IMR-90 (cell line): Measurements from ENCODE around the gene KIAA0319L. TPM values are rescaled to one million over a fixed set of nuclear protein-coding genes. Genes with fewer than 3 reads are reported as not detected.

Experiments used
- ATAC-seq: fragments of 200-7000 bp; cut with Tn5 transposase; 2 replicates; pipeline ENCODE4 v1.9.1; 2020; ENCODE audit warnings: low read depth, mild to moderate bottlenecking, moderate library complexity
- BruUV-seq: library from RNA; stranded (reverse); fragments of 400-500 nt; replicated peaks from 2 replicates; lab custom pipeline; 2021; lab: Mats Ljungman, UMichigan
- CTCF ChIA-PET: fragments of 300-600 bp; formaldehyde crosslinking; extraction: SDS; loops from one replicate; lab custom pipeline; 2021; ENCODE audit warnings: antibody characterized with exemption; lab: Yijun Ruan, JAX
- POLR2A ChIA-PET: fragments of 300-600 bp; sonication (Branson Sonifier 250); formaldehyde crosslinking; loops from one replicate; lab custom pipeline; 2022; ENCODE audit warnings: antibody characterized with exemption; ENCODE audit not compliant: unreplicated experiment; lab: Charles Lee
- DNase-seq: peaks from one replicate; pipeline ENCODE4 v3.0.0; 2013
- H2AFZ ChIP-seq: replicated peaks from 2 replicates; pipeline ENCODE3; 2013; ENCODE audit warnings: low read length, mild to moderate bottlenecking; ENCODE audit not compliant: poor library complexity
- H2AK5ac ChIP-seq: 2 replicates; pipeline ENCODE4 v1.6.1; 2013; ENCODE audit warnings: low read depth, low read length, inconsistent platforms
- H2AK9ac ChIP-seq: replicated peaks from 2 replicates; pipeline ENCODE3; 2013; ENCODE audit warnings: mild to moderate bottlenecking, low read depth, low read length, moderate library complexity; ENCODE audit not compliant: poor library complexity
- H2BK120ac ChIP-seq: 2 replicates; pipeline ENCODE4 v1.6.1; 2013; ENCODE audit warnings: low read depth, low read length, inconsistent platforms
- H2BK15ac ChIP-seq: 3 replicates; pipeline ENCODE4 v1.6.1; 2013; ENCODE audit warnings: low read depth, low read length, inconsistent platforms
- H2BK20ac ChIP-seq: 2 replicates; pipeline ENCODE4 v1.6.1; 2013; ENCODE audit warnings: low read depth, mild to moderate bottlenecking, inconsistent platforms, low read length, moderate library complexity
- H2BK5ac ChIP-seq: 2 replicates; pipeline ENCODE4 v1.6.1; 2013; ENCODE audit warnings: mild to moderate bottlenecking, low read depth, low read length, inconsistent platforms; ENCODE audit not compliant: poor library complexity, severe bottlenecking
- H3K14ac ChIP-seq: replicated peaks from 2 replicates; pipeline ENCODE4 v1.6.1; 2013; ENCODE audit warnings: low read depth, low read length, inconsistent platforms
- H3K18ac ChIP-seq: 2 replicates; pipeline ENCODE4 v1.6.1; 2013; ENCODE audit warnings: low read depth, low read length, control low read depth
- H3K23ac ChIP-seq: 2 replicates; pipeline ENCODE4 v1.6.1; 2013; ENCODE audit warnings: low read depth, low read length, inconsistent platforms
- H3K27ac ChIP-seq: 2 replicates; pipeline ENCODE4 v1.5.1; 2013; ENCODE audit warnings: mild to moderate bottlenecking, control low read depth, low read length; ENCODE audit not compliant: insufficient read depth
- H3K27me3 ChIP-seq: 2 replicates; pipeline ENCODE4 v1.6.1; 2013; ENCODE audit warnings: low read length; ENCODE audit not compliant: control insufficient read depth, insufficient read depth
- H3K36me3 ChIP-seq: 2 replicates; pipeline ENCODE4 v1.6.1; 2013; ENCODE audit warnings: low read length, mixed read lengths; ENCODE audit not compliant: control insufficient read depth, insufficient read depth
- H3K4ac ChIP-seq: 2 replicates; pipeline ENCODE4 v1.6.1; 2013; ENCODE audit warnings: low read depth, low read length, inconsistent platforms
- H3K4me1 ChIP-seq: 2 replicates; pipeline ENCODE4 v1.6.1; 2013; ENCODE audit warnings: low read length, mixed read lengths; ENCODE audit not compliant: control insufficient read depth, insufficient read depth
- H3K4me2 ChIP-seq: 2 replicates; pipeline ENCODE4 v1.6.1; 2013; ENCODE audit warnings: low read depth, mild to moderate bottlenecking, control low read depth, low read length, moderate library complexity
- H3K4me3 ChIP-seq: 2 replicates; pipeline ENCODE4 v1.5.1; 2013; ENCODE audit warnings: low read depth, mild to moderate bottlenecking, control low read depth, low read length, moderate library complexity; ENCODE audit not compliant: insufficient read depth
- H3K56ac ChIP-seq: 2 replicates; pipeline ENCODE4 v1.6.1; 2013; ENCODE audit warnings: low read length, inconsistent platforms; ENCODE audit not compliant: insufficient read depth; ENCODE audit errors: extremely low read depth
- H3K79me1 ChIP-seq, 2 experiments: 2 replicates each; pipeline ENCODE4 v1.6.1; 2013; ENCODE audit warnings: low read length in 2 of 2, inconsistent platforms in 1 of 2, low read depth in 1 of 2
- H3K9ac ChIP-seq: 2 replicates; pipeline ENCODE4 v1.6.1; 2013; ENCODE audit warnings: low read depth, low read length, control low read depth
- H3K9me1 ChIP-seq: 2 replicates; pipeline ENCODE4 v1.6.1; 2013; ENCODE audit warnings: low read length, inconsistent platforms; ENCODE audit not compliant: insufficient read depth
- H3K9me3 ChIP-seq: 2 replicates; pipeline ENCODE4 v1.6.1; 2013; ENCODE audit warnings: low read length; ENCODE audit not compliant: control insufficient read depth, insufficient read depth
- H4K20me1 ChIP-seq: 2 replicates; pipeline ENCODE4 v1.6.1; 2013; ENCODE audit warnings: low read length, inconsistent platforms; ENCODE audit not compliant: insufficient read depth
- H4K5ac ChIP-seq: 2 replicates; pipeline ENCODE4 v1.6.1; 2013; ENCODE audit warnings: mild to moderate bottlenecking, low read depth, low read length, control low read depth
- H4K8ac ChIP-seq, 2 experiments: 2 replicates each; pipeline ENCODE4 v1.6.1; 2013; ENCODE audit warnings: low read depth in 2 of 2, low read length in 2 of 2, control low read depth in 1 of 2, inconsistent platforms in 1 of 2
- H4K91ac ChIP-seq: 2 replicates; pipeline ENCODE4 v1.6.1; 2013; ENCODE audit warnings: low read depth, low read length, inconsistent platforms; ENCODE audit not compliant: insufficient read depth
- BHLHE40 ChIP-seq: fragments of 150-350 bp; IDR thresholded peaks from 2 replicates; pipeline ENCODE4 v1.6.1; 2016; ENCODE audit warnings: mild to moderate bottlenecking, low read depth, low read length
- CEBPB ChIP-seq: IDR thresholded peaks from 2 replicates; pipeline ENCODE4 v1.6.1; 2012; ENCODE audit warnings: low read depth, low read length, improper control_type of control experiment
- CHD1 ChIP-seq: IDR thresholded peaks from 2 replicates; pipeline ENCODE4 v1.6.1; 2012; ENCODE audit warnings: low read depth, low read length, improper control_type of control experiment
- CTCF ChIP-seq: conservative IDR thresholded peaks from 2 replicates; pipeline ENCODE4 v1.5.1; 2012; ENCODE audit warnings: mild to moderate bottlenecking, low read depth, low read length, improper control_type of control experiment
- ELK1 ChIP-seq: fragments of 150-350 bp; IDR thresholded peaks from 2 replicates; pipeline ENCODE4 v1.6.1; 2016; ENCODE audit warnings: low read depth, mild to moderate bottlenecking, low read length, moderate library complexity, borderline replicate concordance
- FOS ChIP-seq: fragments of 150-350 bp; IDR thresholded peaks from 2 replicates; pipeline ENCODE4 v1.6.1; 2016; ENCODE audit warnings: low read depth, low read length
- MAFK ChIP-seq: IDR thresholded peaks from 2 replicates; pipeline ENCODE4 v1.6.1; 2012; ENCODE audit warnings: low read depth, low read length, improper control_type of control experiment
- MXI1 ChIP-seq: IDR thresholded peaks from 2 replicates; pipeline ENCODE4 v1.6.1; 2012; ENCODE audit warnings: low read depth, mild to moderate bottlenecking, low read length, moderate library complexity, borderline replicate concordance
- NFE2L2 ChIP-seq: fragments of 150-350 bp; IDR thresholded peaks from 2 replicates; pipeline ENCODE4 v1.6.1; 2016; ENCODE audit warnings: low read depth, mild to moderate bottlenecking, low read length
- POLR2A ChIP-seq: IDR thresholded peaks from 2 replicates; pipeline ENCODE4 v1.6.1; 2012; ENCODE audit warnings: mild to moderate bottlenecking, low read depth, low read length
- RAD21 ChIP-seq: IDR thresholded peaks from 2 replicates; pipeline ENCODE4 v1.6.1; 2012; ENCODE audit warnings: low read length, improper control_type of control experiment
- RCOR1 ChIP-seq: IDR thresholded peaks from 2 replicates; pipeline ENCODE4 v1.6.1; 2012; ENCODE audit warnings: mild to moderate bottlenecking, low read length, improper control_type of control experiment; ENCODE audit not compliant: insufficient replicate concordance
- RFX5 ChIP-seq: IDR thresholded peaks from 2 replicates; pipeline ENCODE4 v1.8.0; 2012; ENCODE audit warnings: low read depth, mild to moderate bottlenecking, low read length, moderate library complexity
- SMC3 ChIP-seq: fragments of 150-350 bp; IDR thresholded peaks from 2 replicates; pipeline ENCODE4 v1.6.1; 2016; ENCODE audit warnings: low read depth, mild to moderate bottlenecking, antibody characterized with exemption, low read length, moderate library complexity
- USF2 ChIP-seq: fragments of 150-350 bp; IDR thresholded peaks from 2 replicates; pipeline ENCODE4 v1.6.1; 2017; ENCODE audit warnings: mild to moderate bottlenecking, antibody characterized with exemption, low read length, low read depth
- WGBS, 2 experiments: methylation state at CpG; one replicate each; pipeline versions ENCODE4 v1.1.5 to v1.1.7; 2013; ENCODE audit warnings: missing lambda C conversion rate in 2 of 2; ENCODE audit not compliant: insufficient read length in 1 of 2; ENCODE audit errors: extremely low coverage in 2 of 2; 5-methylcytosine and 5-hydroxymethylcytosine counted together
- dilution Hi-C: fragments of 300-500 bp; cut with HindIII; formaldehyde crosslinking; loops from one replicate; pipeline ENCODE4 v1.14.3; 2018; ENCODE audit warnings: low sequenced_read_pairs; ENCODE audit not compliant: unreplicated experiment
- in situ Hi-C: fragments of 300-500 bp; cut with MboI; formaldehyde crosslinking; loops from 3 replicates; pipeline ENCODE4 v1.14.3; 2019; ENCODE audit warnings: low sequenced_read_pairs, inconsistent platforms, mixed read lengths
- intact Hi-C: fragments of 100-400 bp; cut with micrococcal nuclease; formaldehyde crosslinking; loops from 2 replicates; pipeline ENCODE4 v1.10.0; 2022
- polyA plus RNA-seq, 3 experiments: library from polyadenylated mRNA; depleted of rRNA; stranded (reverse); fragments of >200 nt; gene quantifications; 2 replicates each; pipeline ENCODE4 v1.2.3, GENCODE V29; 2012; ENCODE audit warnings: low replicate concordance in 1 of 3
- total RNA-seq: library from RNA; depleted of rRNA; stranded (reverse); fragments of >200 nt; gene quantifications from 2 replicates; pipeline ENCODE4 v1.2.3, GENCODE V29; 2012

The KIAA0319L gene
- total and polyA plus RNA-seq, 2 of the 4 experiments (the other 2 are of a cell fraction) = 38.0 to 49.8 TPM

GRCh38 chr1:35561297-35561971 lies 4.2 kb upstream of the KIAA0319L start:
- peaks cover 5% of the 10 kb centered on the region; the same call in 1 of the 2 replicates for H3K4me1 ChIP-seq
- H3K56ac ChIP-seq = no peak overlapping the region
- in situ Hi-C loops (loop anchor here (5.0 to 10.0 kb wide), 2 partner anchors 109 to 367 kb away; partner anchors contain the start of gene SFPQ), intact Hi-C loops (no loop called here), dilution Hi-C loops (no loop called here)
- ATAC-seq (no peak), DNase-seq (no peak)
- peak overlapping the region; percentile 63 for H2AK9ac ChIP-seq
- H3K27me3 ChIP-seq = no peaks in the 10 kb centered on the region
- no peak overlapping the region; the same call in 2 of the 3 replicates for H2BK15ac ChIP-seq
- H3K9ac ChIP-seq = no peak overlapping the region
- CTCF ChIA-PET = interaction anchor here (1.2 kb wide), 1 partner anchor 111 kb away, joined by 3 read pairs; no protein-coding TSS in a partner anchor
- no peak overlapping the region for H3K4me3 ChIP-seq
- H3K36me3 ChIP-seq = peaks cover 34% of the 10 kb centered on the region
- POLR2A ChIA-PET = interaction anchor here (1.1 kb wide), 1 partner anchor 109 kb away, joined by 4 read pairs; no protein-coding TSS in a partner anchor
- H3K79me1 ChIP-seq = peaks cover 10 to 43% of the 10 kb centered on the region in 2 experiments
- H3K9me1 ChIP-seq = no peaks in the 10 kb centered on the region
- H4K5ac ChIP-seq = no peak overlapping the region
- H2AK5ac ChIP-seq = no peak overlapping the region
- no peak overlapping the region for H4K8ac ChIP-seq
- no peak overlapping the region for H3K4ac ChIP-seq
- no peak overlapping the region for H3K14ac ChIP-seq
- no peak overlapping the region for H2BK120ac ChIP-seq
- no peak overlapping the region; the same call in 1 of the 2 replicates for H3K23ac ChIP-seq
- WGBS, 2 experiments = 81% methylated on average over 3 of the region's 11 CpGs; no CpG with 5 or more reads in 1 of the 2 experiments
- H3K4me2 ChIP-seq = no peak overlapping the region
- no peak overlapping the region for H4K91ac ChIP-seq
- no peak overlapping the region for H2BK20ac ChIP-seq
- H2BK5ac ChIP-seq = no peak overlapping the region
- no peak overlapping the region for H3K18ac ChIP-seq
- BruUV-seq = no TSS peak
- no peak overlapping the region for H3K27ac ChIP-seq
- peaks cover 42% of the 10 kb centered on the region for H4K20me1 ChIP-seq
- H3K9me3 ChIP-seq = no peaks in the 10 kb centered on the region
- peak overlapping the region; percentile 21 for H2AFZ ChIP-seq
- no peak for TF ChIP-seq NFE2L2
- TF ChIP-seq ELK1 = no peak
- no peak for TF ChIP-seq CEBPB
- TF ChIP-seq SMC3 = no peak
- TF ChIP-seq MXI1 = no peak
- no peak for TF ChIP-seq USF2
- no peak for TF ChIP-seq MAFK
- no peak for TF ChIP-seq RCOR1
- TF ChIP-seq CTCF = no peak
- TF ChIP-seq BHLHE40 = no peak
- TF ChIP-seq CHD1 = no peak
- TF ChIP-seq FOS = no peak
- no peak for TF ChIP-seq RAD21
- no peak for TF ChIP-seq POLR2A
- TF ChIP-seq RFX5 = no peak
